NCI-H82 (cell line): ENCODE measurements around the gene HOXA9.
A peak's percentile ranks its signal among the peaks of the same experiment; 100 is the strongest.

Experiments used
- DNase-seq: peaks from one replicate; lab custom pipeline; 2025; lab: John Stamatoyannopoulos, UW

Gene HOXA9

DNA sequence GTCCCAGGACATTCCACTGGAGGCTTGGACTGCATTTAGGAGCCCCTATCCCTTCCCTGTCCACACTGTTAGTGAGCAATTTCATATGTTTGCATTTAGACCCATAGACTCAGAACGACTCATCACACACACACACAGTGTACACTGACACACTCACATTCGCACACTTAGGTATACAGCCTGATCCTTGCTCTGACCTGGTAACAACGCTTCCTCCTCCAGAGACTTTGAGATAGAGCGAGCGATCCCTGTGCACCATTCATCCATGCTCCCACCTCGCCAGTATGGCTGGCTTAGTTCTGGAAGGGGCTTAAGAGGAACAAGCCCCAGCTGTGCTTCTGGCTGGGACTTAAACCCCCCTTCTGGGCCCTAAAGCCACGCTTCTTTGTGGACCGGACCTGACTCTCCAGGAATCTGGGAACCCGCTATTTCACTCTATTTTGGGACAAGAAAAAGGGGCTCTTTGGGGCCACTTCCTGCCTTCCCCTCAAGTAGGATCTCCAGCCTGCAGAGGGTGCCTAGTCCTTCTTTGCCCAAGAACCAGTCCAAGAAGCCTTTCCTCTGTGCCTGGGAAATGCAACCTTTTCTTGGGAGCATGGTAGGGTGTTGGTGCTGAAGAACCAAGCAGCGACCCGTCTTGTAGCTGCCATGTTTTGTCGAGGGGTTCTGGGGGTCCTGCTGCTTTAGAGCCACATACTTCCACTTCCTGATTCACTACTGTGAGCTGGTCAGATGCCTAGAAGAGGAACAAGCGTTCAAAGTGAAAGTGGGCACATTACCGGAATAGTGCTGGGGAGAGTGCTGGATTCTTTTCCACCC lies 35.6 kb upstream of the HOXA9 start:
- peak; percentile 88 for DNase-seq

DNA sequence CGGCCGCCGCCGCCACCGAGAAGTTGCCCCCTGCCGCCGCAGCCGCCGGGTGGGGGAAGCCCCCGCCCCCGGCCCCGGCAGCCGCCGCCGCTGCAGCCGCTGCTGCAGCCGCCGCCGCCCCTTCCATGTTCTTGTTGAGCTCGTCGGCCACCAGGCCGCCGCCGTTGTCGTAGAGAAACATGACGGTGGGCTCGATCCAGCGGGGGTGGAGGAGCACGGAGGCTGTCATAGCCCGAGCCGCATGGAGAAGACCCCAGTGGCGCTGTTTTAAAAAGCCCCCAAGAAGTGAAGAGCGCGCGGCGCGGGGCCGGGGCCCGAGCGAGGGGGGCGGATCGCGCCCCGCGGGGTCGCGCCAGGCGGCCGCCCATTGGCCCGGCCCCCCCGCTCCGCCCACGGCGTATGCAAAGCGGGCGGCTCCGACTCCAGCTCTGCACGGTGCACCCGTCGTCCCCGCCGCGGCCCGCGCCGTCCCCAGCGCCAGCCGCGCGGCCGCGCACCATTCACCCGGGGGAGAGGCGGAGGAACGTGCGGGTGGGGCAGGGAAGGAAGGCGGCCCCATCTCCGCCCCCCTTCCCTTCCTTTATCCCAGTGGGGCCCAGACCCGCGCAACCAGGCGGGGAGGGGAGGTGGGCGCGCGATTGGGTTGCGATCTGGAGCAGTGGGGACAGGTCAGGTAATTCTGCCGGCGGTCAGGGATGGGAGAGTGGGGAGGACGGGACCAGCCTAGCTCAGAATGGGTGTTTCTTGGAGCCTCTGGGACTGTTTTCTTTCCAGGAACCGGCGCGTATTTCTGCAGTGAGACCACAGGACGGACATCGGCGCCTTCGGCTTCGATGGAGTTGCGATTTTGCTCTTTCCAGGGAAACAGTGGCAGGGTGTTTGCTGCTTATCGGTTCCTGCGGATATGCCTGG lies 34.8 kb upstream of the HOXA9 start, which contains the start of gene HOXA13:
TSS of gene HOXA13 (minus strand) at position 243 of the 912 bp plus-strand sequence. CDS start at position 229, 14 bp downstream.
- peak; percentile 93 for DNase-seq

DNA sequence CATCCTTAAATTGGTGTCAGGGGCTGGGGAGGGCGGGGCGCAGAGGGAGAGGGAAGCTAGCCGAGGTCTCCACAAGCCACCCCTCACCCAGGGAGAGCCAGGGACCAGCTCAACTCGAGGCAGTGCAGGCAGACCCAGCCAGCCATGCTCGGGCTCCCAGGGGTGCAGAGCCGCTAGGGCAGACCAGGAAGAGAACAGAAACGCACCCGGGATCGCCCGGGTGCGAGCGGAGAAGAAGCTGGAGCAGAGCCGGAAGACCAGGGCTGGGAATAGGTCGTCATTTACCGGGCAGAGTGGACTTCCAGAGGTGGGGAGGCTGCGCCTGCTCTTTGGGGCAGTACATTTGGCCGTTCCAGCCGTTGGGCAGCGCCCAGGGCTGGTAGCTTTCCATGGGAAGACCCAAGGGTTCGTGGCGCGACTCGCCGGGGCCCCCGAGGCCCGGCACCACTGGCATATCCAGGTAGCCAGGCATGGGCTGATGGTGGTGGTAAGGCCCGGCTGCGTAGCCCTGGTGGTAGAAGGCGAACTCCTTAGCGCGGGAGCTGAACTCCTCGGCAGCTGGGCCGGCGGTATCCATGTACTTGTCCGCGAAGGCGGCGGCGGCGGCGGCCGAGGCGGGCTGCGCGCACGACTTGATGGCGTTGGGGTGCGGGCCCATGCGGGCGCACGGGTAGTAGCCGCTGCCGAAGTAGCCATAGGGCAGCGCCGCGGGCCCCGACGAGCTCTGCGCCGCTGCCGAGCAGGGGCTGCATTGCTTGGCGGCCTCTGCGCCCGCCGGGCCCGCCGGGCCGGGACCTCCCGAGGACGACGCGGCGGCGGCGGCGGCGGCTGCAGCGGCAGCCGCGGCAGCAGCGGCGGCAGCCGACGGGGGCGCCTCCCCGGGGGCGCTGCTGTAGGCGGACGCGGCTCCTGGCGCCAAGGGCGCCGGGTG lies 33.8 kb upstream of the HOXA9 start:
- DNase-seq: peak; percentile 62

DNA sequence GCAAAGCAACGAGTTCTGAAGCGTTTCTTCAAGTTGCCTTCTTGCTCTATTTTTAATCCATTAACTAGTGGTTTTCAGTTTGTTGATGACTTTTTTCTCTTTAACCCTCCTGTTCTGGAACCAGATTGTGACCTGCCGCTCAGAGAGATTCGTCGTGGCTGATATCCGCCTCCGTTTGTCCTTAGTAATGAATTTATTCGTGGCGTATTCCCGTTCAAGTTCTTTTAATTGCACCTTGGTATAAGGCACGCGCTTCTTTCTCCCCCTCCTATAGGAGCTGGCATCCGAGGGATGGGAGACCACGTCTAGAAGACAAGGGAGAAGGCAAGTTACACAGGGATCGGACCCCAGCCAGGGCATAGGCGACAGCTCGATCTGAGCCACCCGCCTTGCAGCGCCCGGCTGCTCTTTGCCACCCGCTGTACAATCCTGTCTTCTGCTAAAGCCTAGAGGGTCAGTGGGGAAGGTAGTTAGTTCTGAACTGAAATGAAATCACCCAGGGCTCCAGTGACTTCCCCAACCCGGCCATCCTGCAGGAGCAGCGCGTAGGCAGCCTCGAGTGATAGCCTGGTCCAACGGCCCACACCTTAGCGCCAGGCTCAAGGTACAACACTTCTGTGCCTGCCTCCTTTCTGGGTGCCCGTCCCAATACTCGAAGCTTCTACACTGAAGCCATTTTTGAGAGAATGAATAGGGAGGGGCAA lies 33.0 kb upstream of the HOXA9 start:
- DNase-seq: peak; percentile 66

DNA sequence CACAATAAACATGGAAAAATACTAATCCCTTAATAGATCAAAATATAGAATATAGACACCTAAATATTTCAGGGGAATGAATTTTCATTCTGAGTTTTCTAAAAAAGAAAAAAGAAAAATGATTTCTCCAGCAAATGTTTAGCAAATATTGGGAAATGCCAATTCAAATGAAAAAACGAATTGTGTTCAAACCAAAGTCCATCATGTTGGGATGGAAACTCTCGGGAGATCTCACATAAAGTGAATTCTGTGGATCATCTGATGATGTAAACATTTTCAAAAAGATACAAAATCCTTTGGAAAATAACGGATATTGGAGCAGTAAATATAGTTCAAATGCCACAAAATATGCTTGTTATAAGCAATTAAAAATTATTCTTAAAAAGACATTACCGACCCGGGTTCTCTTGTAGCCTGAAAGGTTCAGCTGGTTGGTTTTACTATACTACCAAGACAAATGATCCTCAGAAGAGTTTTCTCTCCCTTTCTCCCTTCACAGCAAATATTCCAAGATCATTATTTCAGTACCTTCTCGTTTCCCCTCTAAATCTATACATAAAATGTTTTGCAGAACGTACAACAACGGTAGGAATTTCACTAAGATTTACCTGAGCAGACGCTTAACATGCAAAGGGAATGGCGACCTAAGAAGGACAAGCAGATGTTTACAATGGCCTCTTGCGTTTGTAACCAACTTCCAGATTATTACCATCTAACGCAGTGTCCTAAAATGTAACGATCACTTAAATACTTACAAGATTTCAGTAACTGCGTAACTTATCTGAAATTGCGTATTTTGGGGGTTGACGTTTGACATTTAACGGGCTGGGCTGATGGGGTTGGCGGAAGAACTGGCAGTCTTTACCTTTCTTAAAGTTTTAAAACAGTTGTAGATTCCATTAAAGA lies 32.1 kb upstream of the HOXA9 start:
- no peak for DNase-seq

DNA sequence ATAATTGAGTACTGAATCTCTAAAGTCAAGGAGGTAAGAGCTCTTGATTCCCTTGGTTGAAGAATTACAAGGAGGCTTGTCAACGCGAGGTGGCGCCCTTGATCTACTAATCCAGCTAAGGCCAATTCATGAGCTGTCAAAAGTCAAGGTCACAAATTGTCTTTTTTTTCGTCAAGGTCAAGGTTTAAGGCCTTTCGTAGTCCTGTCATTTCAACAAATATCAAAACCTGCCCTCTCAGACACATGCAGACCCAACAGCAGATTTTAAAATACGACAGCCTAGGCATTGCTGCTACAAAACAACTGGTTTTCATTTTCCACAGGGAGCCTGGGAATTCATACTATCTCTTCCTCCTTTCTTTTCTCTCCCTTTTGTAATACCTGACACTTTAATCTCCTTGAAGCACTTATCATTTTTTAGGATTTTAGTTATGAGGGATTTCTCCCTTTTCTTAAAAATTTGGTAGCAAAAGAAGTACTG lies 31.0 kb upstream of the HOXA9 start:
- DNase-seq: peak; percentile 87

DNA sequence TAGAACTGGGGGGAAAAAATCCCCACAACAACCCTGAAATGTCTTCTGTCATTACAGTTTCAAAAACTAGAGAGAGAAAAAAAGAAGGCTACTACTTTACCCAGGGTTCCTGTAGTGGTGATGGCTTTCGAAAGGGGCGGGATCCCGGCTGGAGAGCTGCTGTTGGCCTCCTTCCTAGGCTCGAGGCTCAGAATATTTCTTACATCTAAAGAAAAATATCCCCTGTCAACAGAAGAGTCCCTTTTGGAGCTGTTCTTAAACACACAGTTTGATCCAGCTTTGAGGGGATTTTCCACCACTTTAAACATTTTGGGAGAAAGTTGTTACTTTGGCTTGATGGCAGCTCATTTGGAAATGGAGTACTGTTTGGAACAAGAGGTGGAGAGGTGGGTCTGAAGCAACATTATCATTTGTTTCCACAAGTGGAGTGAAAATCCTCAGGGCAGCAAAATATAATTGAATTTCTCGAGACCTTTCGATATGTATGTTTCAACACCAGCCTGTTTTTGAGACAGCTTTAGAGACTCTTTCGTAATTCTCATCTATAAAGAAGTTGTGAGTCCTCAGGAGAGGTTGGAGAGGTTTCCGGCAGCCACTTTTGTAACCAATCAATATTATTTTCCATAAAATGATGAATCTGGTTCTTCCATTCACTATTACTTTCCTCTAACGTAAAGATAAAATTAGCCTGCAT lies 29.5 kb upstream of the HOXA9 start:
- no peak for DNase-seq

DNA sequence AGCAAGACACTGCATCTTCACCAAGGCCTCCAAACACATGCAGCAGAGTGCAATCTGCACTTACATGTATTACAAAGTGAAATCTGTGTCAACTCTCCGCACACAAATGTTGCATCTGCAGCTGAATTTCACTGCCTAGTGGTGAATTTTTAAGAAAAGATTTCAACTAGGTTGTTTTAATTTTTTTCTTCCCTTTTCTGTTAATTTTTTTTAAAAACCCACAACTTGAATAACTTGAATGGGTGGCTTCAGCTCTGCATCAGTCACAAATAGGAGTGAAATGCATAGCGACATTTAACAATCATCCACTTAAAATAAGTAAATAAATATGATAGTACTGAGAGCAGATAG lies 28.6 kb upstream of the HOXA9 start:
- DNase-seq: no peak

DNA sequence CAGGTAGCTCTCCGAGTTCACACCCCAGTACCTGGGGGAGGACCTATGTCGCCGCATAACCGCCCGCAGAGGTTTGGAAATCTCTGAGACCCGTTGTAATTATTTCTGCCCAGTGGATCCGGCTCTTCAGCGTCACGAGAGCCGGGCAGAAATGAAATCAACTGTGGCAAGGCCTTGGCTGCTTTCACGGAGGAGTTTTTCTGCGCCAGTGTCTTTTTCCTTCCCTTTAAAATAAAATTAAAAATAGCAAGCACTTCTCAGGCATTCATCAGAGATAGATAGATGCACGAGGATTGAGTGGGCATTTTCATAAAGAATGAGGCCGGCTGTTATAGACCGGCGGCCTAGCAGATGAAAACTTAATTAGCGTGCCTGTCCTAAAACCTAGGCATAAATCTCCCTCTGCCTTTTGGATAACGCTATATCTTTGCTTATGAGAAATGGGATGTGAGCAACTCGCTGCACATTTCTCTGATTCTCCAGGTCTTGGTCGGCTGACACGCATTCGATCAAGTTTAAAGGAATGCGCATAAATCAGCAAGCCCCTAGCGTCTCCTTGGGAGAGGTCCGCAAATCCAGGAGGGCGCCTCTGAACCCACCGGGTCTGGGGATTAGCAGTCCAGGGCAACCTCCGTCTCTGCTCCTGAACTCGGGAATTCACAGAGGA lies 28.1 kb upstream of the HOXA9 start:
- DNase-seq: no peak

DNA sequence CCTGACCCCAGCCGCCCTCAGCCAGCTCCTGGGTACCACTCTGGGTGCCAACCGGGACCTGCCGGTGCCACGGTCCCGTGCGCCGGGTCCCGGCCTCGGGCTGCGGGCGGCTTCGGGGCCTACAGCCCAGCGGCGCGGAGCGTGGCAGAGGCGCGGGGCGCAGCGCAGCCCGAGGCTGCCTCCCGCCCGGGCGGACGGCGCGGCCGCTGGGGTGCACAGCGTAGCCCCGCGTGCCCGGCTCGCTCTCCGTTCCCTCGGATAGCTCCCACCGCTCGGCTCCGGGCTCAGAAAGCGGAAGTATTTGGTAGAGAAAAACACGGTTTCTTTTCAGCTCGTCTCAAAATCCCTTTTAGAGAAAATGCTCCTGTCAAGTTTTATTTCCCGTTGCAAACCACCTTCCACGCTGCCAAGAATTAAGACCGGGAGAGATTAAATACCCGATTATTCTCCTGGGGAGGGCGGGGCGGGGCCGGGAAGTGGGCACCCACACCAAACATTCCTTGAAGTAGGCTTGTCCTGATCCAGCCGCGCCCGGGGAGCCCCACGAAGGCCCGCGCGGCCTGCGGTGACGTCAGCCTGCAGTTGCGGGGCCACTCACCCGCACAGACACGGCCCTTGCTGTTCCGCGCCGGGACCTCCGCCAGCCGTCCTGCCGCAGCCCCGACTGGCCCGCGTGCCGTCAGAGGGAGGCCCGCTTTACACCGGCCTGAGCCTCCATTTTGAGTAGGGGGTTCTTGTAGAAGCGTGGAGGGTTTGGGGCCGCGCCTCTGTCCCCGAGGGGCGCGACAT lies 27.4 kb upstream of the HOXA9 start:
- DNase-seq: no peak

DNA sequence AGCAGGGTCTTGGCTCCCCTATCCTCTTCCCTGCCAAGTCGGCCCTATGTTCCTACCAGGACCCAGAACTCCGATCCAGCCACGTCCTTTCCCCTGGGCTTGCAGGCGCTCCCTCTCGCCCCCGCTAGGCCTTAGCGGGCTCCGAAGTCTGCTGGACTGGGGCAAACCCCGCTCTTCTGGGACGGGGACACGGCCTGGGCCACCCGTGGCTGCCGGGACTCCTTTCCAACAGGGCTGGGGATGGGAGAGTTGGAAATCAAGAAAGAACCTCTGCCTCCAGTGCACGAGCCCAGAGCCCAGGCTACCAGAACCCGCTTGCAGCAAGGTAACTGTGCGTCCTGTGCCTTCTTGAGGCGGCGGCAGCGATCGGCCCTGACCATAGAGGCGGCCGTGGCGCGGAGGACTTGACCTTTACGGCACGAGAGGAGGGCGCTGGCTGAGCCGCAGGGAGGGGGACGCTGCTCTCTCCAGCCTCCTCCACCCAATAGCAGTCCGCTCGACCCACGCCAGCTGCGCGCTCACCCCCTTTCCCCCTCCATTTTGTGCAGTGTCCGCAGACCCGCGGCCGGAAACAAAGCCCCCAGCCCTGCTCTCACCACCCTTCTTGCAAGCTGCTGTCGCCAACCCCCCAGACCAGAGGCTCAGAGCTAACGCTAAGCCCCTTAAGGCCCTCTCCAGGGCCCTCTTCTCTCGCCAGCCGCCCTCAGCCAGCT lies 26.7 kb upstream of the HOXA9 start:
- DNase-seq: peak; percentile 54

DNA sequence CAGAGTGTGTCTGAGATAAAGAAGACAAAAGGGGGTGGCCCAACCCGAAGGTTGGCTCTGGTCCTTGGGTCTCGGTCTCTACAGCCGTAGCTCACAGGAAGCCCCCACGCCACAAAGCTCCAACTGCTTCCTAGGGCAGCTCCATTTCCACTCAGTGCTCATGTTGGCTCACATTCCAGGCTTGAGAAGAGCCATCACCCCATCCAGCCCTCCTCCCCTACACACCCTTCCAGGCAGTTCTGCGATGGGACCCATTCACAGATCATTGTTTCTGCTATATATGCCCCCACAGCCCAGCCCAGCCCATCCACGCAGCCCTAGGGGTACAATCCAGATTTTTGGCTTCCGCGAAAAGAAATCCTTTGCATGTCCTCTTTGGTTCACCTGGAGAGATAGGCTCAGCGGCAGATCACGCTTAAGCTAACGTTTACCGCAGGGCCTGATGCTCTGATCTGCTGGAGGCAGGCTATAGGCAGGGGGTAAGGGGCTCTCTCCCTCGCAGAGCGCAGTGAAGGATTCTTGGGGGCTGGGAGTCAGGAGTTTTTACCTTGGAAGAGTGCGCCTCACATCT lies 25.9 kb upstream of the HOXA9 start:
- DNase-seq: no peak

DNA sequence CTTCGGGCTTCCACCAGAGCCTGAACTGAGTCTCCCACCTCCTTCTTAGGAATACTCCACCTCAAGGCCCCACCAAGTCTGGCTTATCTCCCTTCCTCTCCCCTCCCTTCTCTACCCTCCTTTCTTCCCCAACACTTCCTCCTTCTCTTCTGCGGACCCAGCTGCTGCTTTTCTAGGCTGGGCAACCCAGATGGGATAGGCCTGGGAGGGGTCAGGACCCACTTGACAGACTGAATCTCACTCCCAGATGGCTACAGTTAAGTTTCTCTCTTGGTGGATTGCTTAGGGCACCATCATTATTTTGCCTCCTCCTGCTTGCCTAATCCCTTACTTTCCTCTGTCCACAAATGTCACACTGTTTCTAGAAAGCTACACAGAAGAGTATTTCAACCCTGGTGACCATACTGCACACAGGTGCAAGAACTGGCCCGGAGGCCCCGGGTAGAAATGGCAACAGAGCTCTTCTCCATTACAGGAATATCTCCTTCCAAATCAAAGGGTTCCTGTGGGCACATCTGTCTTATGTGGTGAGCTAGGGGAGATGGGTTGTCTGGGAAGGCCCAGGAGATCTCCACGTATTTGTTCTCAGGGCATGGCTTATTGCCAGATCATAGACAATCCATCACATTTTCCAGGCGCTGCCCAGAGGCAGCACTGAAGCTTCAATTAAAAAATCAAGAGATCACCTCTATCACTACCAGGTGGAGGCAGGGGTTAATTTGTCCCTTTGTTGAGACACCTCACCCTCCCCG lies 24.8 kb upstream of the HOXA9 start:
- peak; percentile 53 for DNase-seq

DNA sequence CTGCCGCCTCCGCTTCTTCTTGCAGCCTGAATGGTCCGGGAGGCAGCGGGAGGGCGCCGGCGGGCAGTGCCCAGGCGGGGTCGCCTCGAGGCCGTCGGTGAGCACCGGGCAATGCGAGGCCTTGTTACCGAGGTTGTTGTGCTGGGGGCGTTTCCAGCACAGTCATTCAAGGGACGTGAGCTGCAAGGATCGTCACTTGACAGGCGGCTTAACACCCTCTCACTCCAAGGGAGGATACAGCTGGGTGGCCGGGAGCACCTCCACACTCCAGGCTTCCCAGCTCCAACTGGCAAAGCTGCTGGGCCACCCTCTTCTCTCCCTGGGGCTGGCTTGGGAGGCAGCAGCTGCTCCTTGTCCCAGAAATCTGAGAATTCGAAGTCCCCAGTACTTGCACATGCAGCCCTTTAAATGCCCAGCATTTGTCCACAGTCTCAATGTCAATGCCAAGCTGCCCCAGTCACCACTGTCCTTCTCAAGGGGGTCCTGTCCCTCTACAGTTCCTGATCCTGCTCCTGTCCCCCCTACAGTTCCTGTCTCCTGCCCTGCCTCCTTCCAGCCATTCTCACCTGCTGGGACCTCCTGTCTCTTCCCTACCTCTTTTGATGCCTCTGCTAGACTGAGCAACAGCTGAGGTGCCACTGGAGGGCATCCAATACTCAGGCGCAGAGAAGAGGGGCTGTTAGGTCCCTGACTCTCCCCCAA lies 24.1 kb upstream of the HOXA9 start:
- no peak for DNase-seq

DNA sequence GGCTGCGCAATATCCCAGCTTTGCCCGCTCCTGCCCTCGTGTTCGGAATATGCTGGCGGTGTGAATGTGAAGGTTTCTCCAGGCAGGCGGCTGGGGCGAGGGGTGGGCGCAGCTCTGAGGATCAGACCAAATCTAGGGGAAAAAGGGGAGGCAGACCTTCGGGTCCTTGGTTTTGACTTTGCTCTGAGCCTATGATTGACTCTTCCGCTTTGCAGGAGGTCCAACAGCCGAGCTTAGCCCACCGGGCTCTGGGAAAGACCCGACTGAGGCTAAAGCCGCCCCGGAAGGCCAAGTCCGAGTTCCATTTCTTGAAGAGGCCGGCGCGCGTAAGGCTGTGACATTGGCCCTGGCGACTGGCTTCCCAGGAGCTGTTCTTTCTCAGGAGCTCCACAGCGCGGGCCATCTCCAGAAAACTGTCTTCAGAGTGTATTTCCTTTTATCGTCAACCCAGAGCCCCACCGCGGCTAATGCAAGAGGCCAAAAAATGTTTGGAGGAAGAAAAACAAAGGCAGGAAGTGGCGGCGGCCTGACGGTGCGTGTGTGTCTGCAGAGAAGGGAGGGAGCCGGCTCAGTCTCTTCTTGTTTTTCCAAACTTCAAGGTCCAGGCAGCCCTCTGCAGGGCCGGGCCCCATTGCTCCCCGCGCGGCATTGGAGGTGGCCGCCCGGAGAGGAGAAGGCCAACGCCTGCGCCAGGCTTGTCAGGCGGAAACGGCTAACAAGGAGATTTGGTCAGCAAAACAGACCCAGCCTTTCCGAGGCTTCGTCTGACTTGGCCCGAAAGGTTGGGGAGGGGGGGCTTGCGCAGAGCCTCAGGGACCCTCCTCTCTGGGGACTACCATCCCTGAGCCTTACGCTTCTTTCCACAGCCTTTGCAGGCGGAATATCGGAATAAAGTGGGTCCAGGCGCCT lies 23.3 kb upstream of the HOXA9 start:
- DNase-seq: no peak
